ENCODE measurements around the gene LGALS7.

LGALS7 gene

DNA sequence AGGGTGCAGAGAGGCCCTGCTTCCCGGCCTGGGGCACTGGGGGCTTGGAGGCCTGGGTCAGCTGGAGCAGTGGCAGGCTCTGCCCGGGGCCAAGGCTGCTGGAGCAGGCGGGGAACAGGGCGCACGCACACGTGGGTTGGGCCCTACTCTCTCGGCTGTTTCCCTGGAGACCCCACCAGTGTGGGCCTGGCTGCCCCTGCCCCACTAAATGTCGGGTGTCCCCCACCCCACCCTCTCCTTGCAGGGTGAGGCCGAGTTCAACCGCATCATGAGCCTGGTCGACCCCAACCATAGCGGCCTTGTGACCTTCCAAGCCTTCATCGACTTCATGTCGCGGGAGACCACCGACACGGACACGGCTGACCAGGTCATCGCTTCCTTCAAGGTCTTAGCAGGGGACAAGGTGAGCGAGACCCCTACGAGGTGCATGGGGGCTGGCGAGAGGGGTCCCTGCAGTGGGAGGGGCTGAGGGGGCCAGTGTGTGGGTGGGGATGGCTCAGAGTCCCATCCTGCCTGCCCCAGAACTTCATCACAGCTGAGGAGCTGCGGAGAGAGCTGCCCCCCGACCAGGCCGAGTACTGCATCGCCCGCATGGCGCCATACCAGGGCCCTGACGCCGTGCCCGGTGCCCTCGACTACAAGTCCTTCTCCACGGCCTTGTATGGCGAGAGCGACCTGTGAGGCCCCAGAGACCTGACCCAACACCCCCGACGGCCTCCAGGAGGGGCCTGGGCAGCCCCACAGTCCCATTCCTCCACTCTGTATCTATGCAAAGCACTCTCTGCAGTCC, 44.4 kb downstream of the LGALS7 start:
- DNase-seq (ENCODE audit: insufficient read length, low spot score) (no peak), FAIRE-seq (no peak)
- TF ChIP-seq POLR2A (IDR thresholded peaks at IDR 0.05; ENCODE audit: low read depth, low read length) (no peak), SPI1 (IDR thresholded peaks at IDR 0.05; ENCODE audit: low read depth, low read length) (no peak), PAX5 (IDR thresholded peaks at IDR 0.05; ENCODE audit: insufficient read depth, low read length, severe bottlenecking) (no peak), POU2F2 (IDR thresholded peaks at IDR 0.05; ENCODE audit: low read depth, low read length) (no peak), POLR2AphosphoS5 (IDR thresholded peaks at IDR 0.05; ENCODE audit: low read depth, low read length) (no peak), TAF1 (IDR thresholded peaks at IDR 0.05; ENCODE audit: low read depth, low read length) (no peak)

DNA sequence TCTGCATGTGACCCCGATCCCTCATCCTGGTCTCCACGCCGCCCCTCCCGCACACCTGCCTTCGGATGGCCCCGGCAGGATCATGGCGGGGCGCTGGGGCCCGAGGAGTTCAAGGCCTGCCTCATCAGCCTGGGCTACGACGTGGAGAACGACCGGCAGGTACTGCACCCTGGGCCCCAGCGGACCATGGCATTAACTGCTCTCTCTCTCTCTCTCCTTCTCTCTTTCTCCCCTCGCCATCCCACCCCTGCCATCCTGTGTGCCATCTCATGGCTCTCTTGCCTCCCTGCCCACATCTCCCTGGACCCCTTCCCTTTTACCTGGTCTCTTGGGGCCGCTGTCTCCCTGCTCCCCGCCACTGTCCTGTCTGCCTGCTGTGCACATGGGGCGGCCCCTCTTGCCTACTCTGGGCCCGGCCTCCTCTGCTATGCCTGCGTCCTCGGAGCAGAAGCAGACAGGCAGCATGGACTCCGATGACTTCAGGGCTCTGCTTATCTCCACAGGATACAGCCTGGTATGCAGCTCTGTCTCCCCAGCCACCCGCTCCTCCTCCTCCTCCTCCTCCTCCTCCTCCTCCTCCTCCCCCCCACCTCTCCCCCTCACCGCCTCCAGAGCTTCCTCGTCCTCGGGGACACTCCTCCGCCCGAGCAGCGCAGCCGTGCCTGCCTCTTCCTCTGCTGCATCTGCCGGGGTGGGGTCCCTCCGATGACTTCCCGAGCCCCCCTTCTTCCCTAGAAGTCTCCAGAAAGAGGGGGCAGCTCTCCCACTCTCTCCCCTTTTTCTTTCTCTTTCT, 45.3 kb downstream of the LGALS7 start:
- DNase-seq (ENCODE audit: insufficient read length, low spot score) (no peak), FAIRE-seq (no peak)
- TF ChIP-seq SPI1 (IDR thresholded peaks at IDR 0.05; ENCODE audit: low read depth, low read length) (no peak), POLR2A (IDR thresholded peaks at IDR 0.05; ENCODE audit: low read depth, low read length) (no peak), PAX5 (IDR thresholded peaks at IDR 0.05; ENCODE audit: insufficient read depth, low read length, severe bottlenecking) (no peak), TAF1 (IDR thresholded peaks at IDR 0.05; ENCODE audit: low read depth, low read length) (no peak)

DNA sequence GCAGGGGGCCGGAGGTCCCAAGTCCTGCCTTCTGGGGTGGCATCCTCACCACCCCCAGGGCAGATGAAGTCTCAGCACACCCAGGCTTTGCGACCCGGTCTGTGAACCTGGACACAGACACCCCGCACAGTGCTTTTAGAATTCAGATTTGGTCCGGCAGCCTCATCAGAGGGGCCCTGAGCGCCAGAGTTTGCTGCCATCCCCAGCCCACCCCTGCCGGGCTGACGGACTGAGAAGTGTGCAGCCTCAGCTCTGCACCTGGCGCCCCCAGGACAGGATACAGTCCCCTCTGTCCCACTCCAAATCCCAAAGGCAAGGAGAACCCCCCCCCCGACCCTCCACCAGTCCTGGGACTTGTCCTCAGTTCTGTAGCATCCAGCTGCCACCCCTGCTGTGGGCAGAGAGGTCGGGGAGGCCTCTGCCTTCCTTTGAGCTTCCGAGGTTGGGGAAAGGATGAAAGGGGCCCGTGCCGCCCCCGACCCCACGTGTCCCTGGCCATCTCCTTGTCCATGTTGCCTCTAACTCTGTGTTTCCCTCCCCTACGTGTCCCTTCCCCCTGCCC, 45.9 kb downstream of the LGALS7 start:
- DNase-seq (ENCODE audit: insufficient read length, low spot score) (no peak), FAIRE-seq (no peak)
- no peak for TF ChIP-seq POU2F2 (IDR thresholded peaks at IDR 0.05; ENCODE audit: low read depth, low read length)
- no peak for TF ChIP-seq POLR2A (IDR thresholded peaks at IDR 0.05; ENCODE audit: low read depth, low read length)

GRCh38 chr19:38726761-38727301, 46.5 kb downstream of the LGALS7 start:
- FAIRE-seq (no peak), DNase-seq (ENCODE audit: insufficient read length, low spot score) (no peak)
- TF ChIP-seq TAF1 (IDR thresholded peaks at IDR 0.05; ENCODE audit: low read depth, low read length) (no peak), POU2F2 (IDR thresholded peaks at IDR 0.05; ENCODE audit: low read depth, low read length) (no peak), POLR2AphosphoS5 (IDR thresholded peaks at IDR 0.05; ENCODE audit: low read depth, low read length) (no peak), POLR2A (IDR thresholded peaks at IDR 0.05; ENCODE audit: low read depth, low read length) (no peak), SPI1 (IDR thresholded peaks at IDR 0.05; ENCODE audit: low read depth, low read length) (no peak), PAX5 (IDR thresholded peaks at IDR 0.05; ENCODE audit: insufficient read depth, low read length, severe bottlenecking) (no peak)

DNA sequence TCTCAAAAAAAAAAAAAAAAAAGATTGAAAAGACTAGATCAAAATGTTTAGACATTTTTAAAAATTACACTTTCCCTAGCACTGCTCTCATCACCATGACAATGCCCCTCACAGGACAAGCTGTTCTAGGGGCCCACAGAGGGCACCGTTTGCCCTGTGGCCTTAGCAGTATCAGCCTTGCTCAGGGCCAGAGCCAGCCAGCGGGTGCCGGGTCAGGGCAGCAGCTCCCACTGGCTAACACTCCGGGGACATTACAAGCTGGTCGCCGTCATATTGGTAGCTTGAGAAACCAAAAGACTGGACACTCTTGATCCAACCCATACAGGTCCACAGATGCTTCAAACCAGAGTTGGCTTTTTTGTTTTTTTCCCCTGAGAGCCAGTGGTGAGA, 47.0 kb downstream of the LGALS7 start:
- DNase-seq (ENCODE audit: insufficient read length, low spot score): no peak
- FAIRE-seq: no peak
- TF ChIP-seq POU2F2 (IDR thresholded peaks at IDR 0.05; ENCODE audit: low read depth, low read length): no peak
- TF ChIP-seq POLR2A (IDR thresholded peaks at IDR 0.05; ENCODE audit: low read depth, low read length): no peak
- TF ChIP-seq POLR2AphosphoS5 (IDR thresholded peaks at IDR 0.05; ENCODE audit: low read depth, low read length): no peak
- no peak for TF ChIP-seq SPI1 (IDR thresholded peaks at IDR 0.05; ENCODE audit: low read depth, low read length)
- no peak for TF ChIP-seq TAF1 (IDR thresholded peaks at IDR 0.05; ENCODE audit: low read depth, low read length)
- TF ChIP-seq PAX5 (IDR thresholded peaks at IDR 0.05; ENCODE audit: insufficient read depth, low read length, severe bottlenecking): no peak

DNA sequence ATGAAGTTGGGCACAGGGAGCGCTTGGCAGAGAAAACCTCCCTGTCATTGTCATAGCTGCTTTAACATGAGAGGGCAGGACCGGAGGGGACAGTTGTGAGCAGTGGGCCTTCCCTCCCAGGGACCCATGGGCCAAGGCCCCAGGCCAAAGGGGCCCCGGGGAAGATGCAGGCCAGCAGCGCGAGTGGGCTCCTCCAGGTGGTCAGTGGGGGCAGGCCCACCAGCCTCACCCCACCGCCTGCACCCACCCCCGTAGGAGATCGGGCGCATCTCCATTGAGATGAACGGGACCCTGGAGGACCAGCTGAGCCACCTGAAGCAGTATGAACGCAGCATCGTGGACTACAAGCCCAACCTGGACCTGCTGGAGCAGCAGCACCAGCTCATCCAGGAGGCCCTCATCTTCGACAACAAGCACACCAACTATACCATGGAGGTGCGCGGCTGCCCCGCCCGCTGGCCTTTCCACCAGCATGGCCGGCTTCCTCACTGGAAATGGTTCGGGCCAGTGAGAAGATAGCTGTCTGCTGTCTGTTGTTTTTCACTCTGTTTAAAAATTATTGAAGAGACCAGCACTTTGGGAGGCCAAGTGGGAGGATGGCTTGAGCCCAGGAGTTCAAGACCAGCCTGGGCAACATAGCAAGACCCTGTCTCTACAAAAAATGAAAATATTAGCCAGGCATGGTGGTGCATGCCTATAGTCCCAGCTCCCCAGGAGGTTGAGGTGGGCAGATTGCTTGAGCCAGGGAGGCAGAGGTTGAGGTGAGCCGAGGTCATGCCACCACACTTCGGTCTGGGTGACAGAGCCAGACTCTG, 47.6 kb downstream of the LGALS7 start:
- no peak for FAIRE-seq
- no peak for TF ChIP-seq POLR2A (IDR thresholded peaks at IDR 0.05; ENCODE audit: low read depth, low read length)
- TF ChIP-seq TAF1 (IDR thresholded peaks at IDR 0.05; ENCODE audit: low read depth, low read length): no peak
- no peak for TF ChIP-seq SPI1 (IDR thresholded peaks at IDR 0.05; ENCODE audit: low read depth, low read length)
- TF ChIP-seq PAX5 (IDR thresholded peaks at IDR 0.05; ENCODE audit: insufficient read depth, low read length, severe bottlenecking): no peak
- TF ChIP-seq POLR2AphosphoS5 (IDR thresholded peaks at IDR 0.05; ENCODE audit: low read depth, low read length): no peak
- TF ChIP-seq POU2F2 (IDR thresholded peaks at IDR 0.05; ENCODE audit: low read depth, low read length): no peak

GRCh38 chr19:38723990-38724854, 49.1 kb downstream of the LGALS7 start:
- FAIRE-seq (no peak), DNase-seq (ENCODE audit: insufficient read length, low spot score) (no peak)
- TF ChIP-seq SPI1 (IDR thresholded peaks at IDR 0.05; ENCODE audit: low read depth, low read length) (no peak), POLR2AphosphoS5 (IDR thresholded peaks at IDR 0.05; ENCODE audit: low read depth, low read length) (no peak), TAF1 (IDR thresholded peaks at IDR 0.05; ENCODE audit: low read depth, low read length) (no peak), POU2F2 (IDR thresholded peaks at IDR 0.05; ENCODE audit: low read depth, low read length) (no peak), POLR2A (IDR thresholded peaks at IDR 0.05; ENCODE audit: low read depth, low read length) (no peak), PAX5 (IDR thresholded peaks at IDR 0.05; ENCODE audit: insufficient read depth, low read length, severe bottlenecking) (no peak)

More for the DNA sequence above, 47.6 kb downstream of the LGALS7 start:
- DNase-seq (ENCODE audit: insufficient read length, low spot score): no peak

DNA sequence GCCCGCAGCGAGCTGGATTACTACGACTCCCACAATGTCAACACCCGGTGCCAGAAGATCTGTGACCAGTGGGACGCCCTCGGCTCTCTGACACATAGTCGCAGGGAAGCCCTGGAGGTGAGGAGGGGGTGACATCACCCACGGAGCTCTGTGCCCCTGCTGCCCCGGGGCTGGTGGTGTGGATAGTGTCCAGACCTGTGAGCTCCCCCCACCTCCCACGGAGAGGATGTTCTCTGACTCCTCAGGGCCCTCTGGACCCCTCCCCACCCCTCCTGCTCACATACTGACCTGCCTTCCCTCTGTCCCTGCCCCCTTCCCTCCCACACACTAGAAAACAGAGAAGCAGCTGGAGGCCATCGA, 49.7 kb downstream of the LGALS7 start:
- TF ChIP-seq POLR2A (IDR thresholded peaks at IDR 0.05; ENCODE audit: low read depth, low read length): no peak
- no peak for FAIRE-seq
- no peak for DNase-seq (ENCODE audit: insufficient read length, low spot score)

Measured in GM12891 (cell line).